Activated gamma-delta T cell (primary cell): ENCODE results near the gene MYO10.

Source experiments
- DNase-seq: peaks from one replicate; lab custom pipeline; 2025; lab: John Stamatoyannopoulos, UW

The MYO10 gene

GRCh38 chr5:16943846-16944678 is 8.0 kb upstream of the MYO10 start:
- no peak for DNase-seq

DNA sequence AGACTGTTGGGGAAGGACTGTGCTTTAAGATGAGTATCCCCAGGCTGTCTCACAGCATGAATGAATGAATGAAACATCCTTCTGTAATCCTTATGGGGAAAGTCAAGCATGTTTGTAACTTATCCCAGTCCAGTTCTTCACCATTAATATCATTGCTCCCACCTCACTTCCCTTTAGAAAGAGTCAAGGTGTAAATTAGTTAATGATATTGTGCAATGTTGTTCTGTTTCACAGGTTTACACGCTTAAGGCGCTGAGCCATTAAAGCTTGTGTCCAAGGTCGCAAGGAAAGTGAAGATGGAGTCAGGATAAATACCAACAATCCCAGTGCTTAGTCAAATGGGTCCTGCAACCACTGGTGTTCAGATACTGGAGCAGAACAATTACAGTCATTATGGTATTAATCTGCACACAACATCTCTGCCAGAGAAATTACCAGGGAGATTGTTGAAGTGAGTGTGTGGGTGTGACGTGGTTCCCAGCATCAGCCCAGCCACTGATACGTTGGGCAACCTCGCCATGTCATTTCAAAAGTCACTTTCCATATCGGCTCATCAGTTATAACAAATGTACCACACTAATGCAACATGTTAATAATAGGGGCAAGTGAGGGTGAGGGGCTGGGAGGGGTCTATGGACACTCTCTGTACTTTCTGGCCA is 1.5 kb upstream of the MYO10 start:
- DNase-seq: no peak

- DNase-seq: no peak
Measured at GRCh38 chr5:16936989-16937438, 926 bp upstream of the MYO10 start.

- no peak for DNase-seq
Measured at GRCh38 chr5:16935231-16936149, 598 bp downstream of the MYO10 start.

DNA sequence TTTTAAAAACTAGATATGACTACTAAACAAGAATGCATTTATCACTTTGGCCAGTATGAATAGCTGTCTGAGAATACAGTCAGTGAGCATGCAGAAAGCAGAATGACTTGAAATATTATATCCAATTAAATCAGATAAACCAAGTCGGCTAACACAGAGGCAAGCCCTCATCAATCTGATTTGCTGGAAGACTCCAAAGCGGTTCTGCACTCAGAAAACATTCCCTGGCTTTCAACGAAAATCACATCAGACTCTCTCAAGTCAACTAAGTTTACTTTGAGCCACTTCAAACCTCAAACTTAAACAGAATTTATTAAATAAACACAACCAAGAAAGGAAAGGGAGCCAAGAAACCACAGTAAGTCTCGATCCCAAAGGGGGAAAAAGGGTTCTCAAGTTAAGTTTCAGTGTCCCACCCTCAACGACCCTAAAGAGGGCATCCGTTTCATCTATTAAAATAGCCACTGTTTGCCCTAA is 1.4 kb downstream of the MYO10 start:
- DNase-seq: no peak

- no peak for DNase-seq
Measured at GRCh38 chr5:16934123-16934522, 2.0 kb downstream of the MYO10 start.

GRCh38 chr5:16933337-16933736 is 2.8 kb downstream of the MYO10 start:
- DNase-seq: no peak

DNA sequence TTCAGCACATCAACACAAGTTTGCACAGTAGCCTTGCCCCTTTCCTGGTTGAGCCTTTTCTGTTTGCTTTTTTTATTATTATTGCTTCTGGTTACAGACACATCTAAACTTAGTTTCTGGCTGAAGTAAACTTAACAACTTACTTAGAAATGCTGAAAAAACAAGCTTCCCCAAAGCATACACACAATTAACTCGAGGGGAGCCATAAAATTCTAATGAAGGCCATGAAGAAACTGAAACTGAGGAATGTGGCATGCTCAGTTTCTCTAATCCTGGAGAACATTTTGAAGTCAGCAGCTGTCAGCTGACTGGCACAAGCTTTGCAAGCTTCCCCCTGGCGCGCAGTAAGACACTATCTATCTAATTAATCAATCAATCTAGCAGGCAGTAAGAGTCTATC is 3.7 kb downstream of the MYO10 start:
- no peak for DNase-seq

GRCh38 chr5:16931334-16932110 is 4.6 kb downstream of the MYO10 start:
- no peak for DNase-seq

DNA sequence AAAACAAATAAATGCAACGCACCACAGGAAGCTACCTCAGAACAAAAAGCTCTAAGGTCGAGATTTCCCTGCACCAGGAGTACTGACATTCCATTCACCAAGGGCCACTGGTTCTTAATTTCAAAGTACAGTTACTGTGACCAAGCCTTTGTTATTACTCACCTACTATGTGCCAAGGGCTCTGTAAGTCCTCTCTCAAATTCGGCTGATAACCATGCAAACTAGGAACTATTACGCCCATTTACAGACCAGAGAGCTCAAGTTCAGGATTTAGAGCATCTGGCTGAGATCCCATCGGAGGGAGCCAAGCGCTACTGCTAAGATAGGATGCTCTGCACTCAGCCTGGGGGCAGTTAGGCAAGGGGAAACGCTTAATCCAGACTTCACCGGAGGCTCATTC is 5.6 kb downstream of the MYO10 start:
- no peak for DNase-seq

DNA sequence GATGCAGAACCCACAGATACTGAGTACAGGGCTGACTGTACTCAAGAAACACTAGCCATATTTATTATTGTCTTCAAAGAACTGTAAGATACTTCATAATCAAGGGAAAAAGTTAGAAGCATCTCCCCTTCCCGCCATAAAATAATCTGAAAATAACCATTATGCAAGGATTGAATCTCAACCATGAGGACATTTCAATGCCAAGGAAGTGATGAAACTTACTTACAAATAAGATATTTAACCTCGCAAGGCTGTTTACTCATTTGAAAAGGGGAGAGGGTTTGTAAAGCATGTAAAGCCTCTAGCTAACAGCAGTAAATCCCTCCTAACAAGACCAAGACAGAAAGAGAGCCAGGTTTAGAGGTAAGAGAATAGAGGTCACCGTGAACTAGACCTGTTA is 6.3 kb downstream of the MYO10 start:
- no peak for DNase-seq

- no peak for DNase-seq
Measured at GRCh38 chr5:16929347-16929746, 6.7 kb downstream of the MYO10 start.

GRCh38 chr5:16927613-16928012 is 8.5 kb downstream of the MYO10 start:
- no peak for DNase-seq

DNA sequence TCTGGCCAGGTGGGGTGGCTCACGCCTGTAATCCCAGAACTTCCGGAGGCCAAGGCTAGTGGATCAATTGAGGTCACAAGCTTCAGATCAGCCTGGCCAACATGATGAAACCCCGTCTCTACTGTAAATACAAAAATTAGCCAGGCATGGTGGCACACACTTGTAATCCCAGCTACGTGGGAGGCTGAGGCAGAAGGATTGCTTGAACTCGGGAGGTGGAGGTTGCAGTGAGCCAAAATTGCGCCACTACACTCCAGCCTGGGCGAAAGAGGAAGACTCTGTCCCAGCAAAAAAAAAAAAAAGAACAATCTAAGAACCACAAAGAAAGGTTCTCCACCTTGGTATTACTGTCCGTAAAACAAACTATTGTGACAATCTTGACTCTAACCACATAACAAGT is 9.7 kb downstream of the MYO10 start:
- no peak for DNase-seq

GRCh38 chr5:16924206-16924605 is 11.9 kb downstream of the MYO10 start:
- no peak for DNase-seq

- DNase-seq: no peak
Measured at GRCh38 chr5:16922430-16922829, 13.7 kb downstream of the MYO10 start.

DNA sequence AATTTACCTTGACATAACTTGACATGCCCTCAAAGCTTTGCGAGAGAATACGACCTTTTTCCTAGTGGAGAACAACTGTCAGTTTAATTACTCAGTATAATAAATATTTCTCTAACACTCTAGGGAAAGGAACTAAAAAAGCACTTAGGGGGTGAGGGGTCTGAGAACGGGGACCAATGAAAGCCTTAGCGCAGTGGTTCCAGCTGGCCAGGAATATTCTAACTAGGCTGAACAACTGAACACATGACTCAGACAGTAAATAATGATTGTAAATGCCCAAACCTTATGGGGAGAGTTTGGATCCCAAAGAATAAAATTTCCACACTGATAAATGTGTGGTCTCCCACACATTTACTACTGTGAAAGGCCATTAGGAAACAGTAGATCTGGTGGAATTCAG is 14.9 kb downstream of the MYO10 start:
- no peak for DNase-seq

DNA sequence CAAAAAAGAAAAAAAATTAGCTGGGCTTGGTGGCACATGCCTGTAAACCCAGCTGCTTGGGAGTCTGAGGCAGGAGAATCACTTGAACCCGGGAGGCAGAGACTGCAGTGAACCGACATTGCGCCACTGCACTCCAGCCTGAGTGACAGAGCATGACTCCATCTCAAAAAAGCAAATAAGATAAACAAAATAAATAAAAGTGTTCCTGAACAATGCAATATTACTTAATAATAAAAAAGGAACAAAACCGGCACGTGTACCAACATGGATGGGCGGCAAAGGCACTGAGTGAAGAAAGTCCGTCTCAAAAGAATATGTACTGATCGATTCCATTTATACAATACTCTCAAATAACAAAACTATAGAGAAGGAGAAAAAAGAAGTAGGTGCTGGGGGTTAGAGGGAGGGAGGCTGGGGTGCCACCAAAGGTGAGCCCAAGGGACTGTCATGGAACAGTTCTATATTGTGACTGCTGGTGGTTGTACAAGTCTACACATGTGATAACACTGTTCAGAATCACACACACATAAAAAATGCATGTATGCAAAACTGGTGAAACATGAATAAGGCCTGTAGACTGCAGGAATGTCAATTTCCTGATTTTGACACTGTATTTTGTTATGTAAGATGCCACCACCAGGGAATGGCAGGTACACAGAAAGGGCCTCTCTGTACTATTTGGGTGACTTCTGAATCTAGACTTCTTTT is 15.8 kb downstream of the MYO10 start:
- DNase-seq: no peak

DNA sequence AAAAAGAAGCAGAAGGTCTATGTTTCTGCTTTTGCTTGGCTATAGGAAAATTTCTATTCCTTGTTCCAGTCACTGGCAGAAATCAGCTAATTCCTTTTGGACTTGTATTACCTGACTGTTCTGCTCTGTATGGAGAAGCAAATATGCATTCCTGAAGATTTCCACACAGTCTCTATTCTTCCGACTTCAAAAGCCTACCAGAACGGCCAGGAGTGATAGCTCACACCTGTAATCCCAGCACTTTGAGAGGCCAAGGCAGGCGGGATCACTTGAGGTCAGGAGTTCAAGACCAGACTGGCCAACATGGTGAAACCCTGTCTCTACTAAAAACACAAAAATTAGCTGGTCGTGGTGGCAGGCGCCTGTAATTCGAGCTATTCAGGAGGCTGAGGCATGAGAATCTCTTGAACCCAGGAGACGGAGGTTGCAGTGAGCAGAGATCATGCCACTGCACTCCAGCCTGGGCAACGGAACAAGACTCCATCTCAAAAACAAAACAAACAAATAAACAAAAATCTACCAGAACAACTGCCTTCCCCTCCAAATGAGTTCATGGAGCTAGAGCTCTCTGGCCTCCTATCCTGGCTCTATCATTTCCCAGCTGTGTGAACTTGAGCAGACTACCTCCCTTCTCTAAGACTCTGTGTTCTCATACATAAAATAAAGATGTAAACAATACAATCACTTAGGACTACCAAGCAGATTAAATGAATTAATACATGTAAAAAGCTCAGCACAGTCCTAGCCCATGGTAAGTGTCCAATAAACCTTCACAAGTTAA is 17.0 kb downstream of the MYO10 start:
- no peak for DNase-seq

DNA sequence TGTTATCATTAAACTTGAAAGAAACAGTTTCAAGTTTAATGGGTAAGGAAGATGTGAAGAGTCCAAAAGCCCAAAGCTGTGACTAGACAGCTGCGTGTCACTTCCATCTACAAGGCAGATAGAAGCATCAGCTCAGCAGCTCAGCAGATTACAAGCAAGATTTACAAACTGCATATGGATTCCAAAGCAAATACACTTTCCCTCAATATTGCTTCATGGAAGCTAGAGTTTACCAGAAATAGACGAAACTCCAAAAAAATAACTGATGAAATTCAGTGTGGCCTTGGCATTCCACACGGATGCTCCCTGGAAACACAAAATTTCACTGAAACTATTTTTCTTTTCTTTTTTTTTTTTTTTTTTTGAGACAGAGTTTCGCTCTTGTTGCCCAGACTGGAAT is 17.9 kb downstream of the MYO10 start:
- DNase-seq: no peak
